ENCODE data around the gene EME1.

- TF ChIP-seq, protein P1, sequence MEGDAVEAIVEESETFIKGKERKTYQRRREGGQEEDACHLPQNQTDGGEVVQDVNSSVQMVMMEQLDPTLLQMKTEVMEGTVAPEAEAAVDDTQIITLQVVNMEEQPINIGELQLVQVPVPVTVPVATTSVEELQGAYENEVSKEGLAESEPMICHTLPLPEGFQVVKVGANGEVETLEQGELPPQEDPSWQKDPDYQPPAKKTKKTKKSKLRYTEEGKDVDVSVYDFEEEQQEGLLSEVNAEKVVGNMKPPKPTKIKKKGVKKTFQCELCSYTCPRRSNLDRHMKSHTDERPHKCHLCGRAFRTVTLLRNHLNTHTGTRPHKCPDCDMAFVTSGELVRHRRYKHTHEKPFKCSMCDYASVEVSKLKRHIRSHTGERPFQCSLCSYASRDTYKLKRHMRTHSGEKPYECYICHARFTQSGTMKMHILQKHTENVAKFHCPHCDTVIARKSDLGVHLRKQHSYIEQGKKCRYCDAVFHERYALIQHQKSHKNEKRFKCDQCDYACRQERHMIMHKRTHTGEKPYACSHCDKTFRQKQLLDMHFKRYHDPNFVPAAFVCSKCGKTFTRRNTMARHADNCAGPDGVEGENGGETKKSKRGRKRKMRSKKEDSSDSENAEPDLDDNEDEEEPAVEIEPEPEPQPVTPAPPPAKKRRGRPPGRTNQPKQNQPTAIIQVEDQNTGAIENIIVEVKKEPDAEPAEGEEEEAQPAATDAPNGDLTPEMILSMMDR (IDR thresholded peaks at IDR 0.05), result no peak
- TF ChIP-seq POLR2A (IDR thresholded peaks at IDR 0.05) (no peak), EP300 (IDR thresholded peaks at IDR 0.05) (no peak)
Observed at GRCh38 chr17:50353600-50354195, 19.3 kb upstream of the EME1 start.
